GM12892 (cell line): ENCODE data around the gene RUVBL2.

Experiments
- POLR2A ChIP-seq: IDR thresholded peaks from 2 replicates; pipeline ENCODE4 v1.6.1; 2011; ENCODE audit warnings: low read depth, low read length, control low read depth
- POLR2AphosphoS5 ChIP-seq: IDR thresholded peaks from 2 replicates; pipeline ENCODE4 v1.6.1; 2011; ENCODE audit warnings: low read depth, low read length, control low read depth
- TAF1 ChIP-seq: IDR thresholded peaks from 2 replicates; pipeline ENCODE4 v1.6.1; 2011; ENCODE audit warnings: low read depth, mild to moderate bottlenecking, control low read depth, low read length, borderline replicate concordance

DNA sequence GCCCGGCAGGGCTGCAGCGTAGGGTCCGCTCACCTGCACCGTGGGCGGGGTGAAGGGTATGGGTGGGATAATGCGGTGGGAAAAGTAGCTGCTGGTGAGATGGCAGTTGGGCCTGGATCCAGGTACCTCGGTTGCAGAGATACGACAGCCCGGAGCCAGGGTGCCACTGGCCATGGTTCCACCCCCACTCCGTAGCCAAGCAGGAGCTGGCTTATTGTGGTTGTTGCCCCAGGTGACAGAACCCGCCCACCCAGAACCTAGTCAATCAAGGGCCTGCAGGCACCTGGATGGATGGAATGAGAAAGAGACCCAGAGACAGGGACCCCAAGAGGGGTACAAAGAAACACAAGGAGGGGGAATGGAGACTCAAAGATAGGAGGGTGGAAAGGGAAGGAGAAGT, 26.7 kb downstream of the RUVBL2 start:
- no peak for TF ChIP-seq TAF1
- TF ChIP-seq POLR2AphosphoS5: no peak
- TF ChIP-seq POLR2A: no peak
